VCaP (cell line): ENCODE results near the gene ZNF41.
"Not testable (repeated sequence)": the region's sequence is repeated elsewhere in the genome, so short reads cannot be mapped to it uniquely, and the experiment has no call there.

Experiments used
- H3K27ac ChIP-seq: fragments of 450-650 bp; 2 replicates; pipeline ENCODE4 v1.5.1; 2017
- CTCF ChIP-seq: fragments of 450-650 bp; conservative IDR thresholded peaks from 2 replicates; pipeline ENCODE4 v1.5.1; 2017; ENCODE audit warnings: mild to moderate bottlenecking, moderate library complexity

The ZNF41 gene

GRCh38 chrX:47514533-47515235 lies 31.7 kb upstream of the ZNF41 start:
- H3K27ac ChIP-seq, result no peak overlapping the region
- TF ChIP-seq CTCF, result no peak

- not testable (repeated sequence) for H3K27ac ChIP-seq
Observed at GRCh38 chrX:47513034-47513965, 30.3 kb upstream of the ZNF41 start.

GRCh38 chrX:47512383-47512782 lies 29.4 kb upstream of the ZNF41 start:
- H3K27ac ChIP-seq, result not testable (repeated sequence)

DNA sequence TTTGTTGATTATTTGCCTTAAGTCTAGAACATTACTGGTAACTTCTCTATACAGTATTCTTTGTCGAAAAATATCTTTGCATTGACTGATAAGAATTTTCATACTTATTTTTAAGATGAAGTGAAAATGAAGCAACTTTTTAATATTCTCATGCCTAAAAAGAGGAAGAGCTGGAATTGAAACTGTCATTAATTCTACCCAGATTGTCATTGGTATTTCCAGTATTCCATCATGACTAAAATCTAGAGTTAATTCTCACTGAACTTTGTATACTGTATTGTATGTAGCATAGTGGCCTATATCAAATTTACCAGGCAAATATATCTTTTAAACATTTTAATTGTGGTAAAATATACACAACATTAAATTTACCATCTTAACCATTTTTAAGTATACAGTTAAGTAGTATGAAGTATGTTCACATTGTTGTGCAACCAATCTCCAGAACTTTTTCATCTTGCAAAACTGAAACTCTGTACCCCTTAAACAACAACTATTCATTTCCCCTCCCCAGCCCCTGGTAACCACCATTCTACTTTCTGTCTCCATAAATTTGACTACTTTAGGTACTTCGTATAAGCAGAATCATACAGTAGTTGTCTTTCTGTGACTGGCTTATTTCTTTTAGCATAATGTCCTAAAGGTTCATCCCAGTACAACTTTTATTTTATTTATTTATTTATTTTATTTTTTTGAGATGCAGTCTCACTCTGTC lies 24.3 kb upstream of the ZNF41 start:
- no peak for TF ChIP-seq CTCF
- no peak overlapping the region for H3K27ac ChIP-seq

DNA sequence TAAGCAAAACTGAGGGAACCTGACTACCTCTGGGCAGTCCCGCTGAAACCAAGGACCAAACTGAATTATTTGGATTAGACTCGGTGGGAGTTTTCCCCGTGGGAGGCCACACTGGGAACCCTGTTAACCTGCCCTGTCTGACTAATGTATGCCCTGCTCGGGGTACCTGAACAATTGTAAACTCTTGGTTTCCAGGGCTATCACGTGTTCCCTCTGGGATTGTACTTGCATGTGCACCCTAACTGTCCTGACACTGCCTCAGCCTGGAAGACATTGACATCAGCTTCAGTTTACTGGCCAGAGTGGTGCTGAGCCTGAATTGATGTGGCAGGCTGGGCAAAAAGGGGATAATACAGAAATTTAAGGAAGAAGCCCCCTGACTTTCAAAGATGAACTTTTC lies 20.1 kb upstream of the ZNF41 start:
- no peak overlapping the region for H3K27ac ChIP-seq
- TF ChIP-seq CTCF, result no peak

GRCh38 chrX:47502316-47503125 lies 19.5 kb upstream of the ZNF41 start:
- no peak overlapping the region for H3K27ac ChIP-seq
- TF ChIP-seq CTCF, result no peak

DNA sequence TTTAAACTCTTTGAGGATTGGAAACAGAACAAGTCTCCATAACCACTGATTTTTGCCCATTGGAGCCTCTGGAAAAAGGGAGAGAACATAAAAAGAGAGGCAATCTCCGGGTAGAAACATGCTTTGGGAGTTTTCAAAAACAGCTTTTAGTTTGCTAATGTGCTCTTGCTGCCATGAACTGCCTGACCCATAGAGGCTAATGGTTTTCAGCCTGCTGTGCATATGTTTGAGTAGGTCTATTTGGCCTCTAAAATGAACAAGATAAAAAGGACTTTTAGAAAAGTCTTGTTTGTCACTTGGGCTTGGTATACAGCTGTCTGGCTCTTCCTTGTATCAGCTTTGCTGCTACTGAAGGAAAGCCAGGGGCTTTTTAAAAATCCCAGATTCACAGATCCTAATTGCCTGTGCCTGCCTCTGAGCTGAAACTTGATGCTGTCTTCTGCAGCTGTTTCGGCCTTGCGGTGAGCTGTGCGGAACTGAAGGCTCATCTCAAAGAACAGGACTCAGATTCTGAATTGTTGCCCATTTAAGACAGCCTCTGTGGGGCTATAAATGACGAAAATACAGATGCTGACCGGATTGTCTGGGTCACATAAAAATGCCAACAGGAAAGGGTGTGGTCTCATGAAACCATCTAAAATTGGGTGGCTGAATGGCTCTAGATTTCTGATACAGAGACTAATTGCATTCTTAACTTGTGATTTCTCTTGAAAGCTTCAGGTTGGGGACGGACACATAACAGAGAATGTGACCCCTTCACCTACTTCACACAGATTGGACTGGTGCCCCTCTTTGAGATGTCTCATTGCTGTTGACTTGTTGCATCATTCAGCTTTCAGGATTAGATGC lies 18.4 kb upstream of the ZNF41 start:
- H3K27ac ChIP-seq, result peak overlapping the region; percentile 15; the same call in 1 of the 2 replicates
- TF ChIP-seq CTCF, result no peak
